ENCODE results near the gene NRCAM. TPM values are rescaled to one million over a fixed set of nuclear protein-coding genes. Genes with fewer than 3 reads are reported as not detected.

NRCAM gene
- total and polyA plus RNA-seq, 2 of the 8 experiments (the other 6 are each of a cell fraction or from before 2014, with no cell fraction given): 2.7 to 3.8 TPM

- Histone ChIP-seq H3K27ac (ENCODE audit: low read depth, low read length) (no peak overlapping the region), H3K79me2 (ENCODE audit: control insufficient read depth in 1 of 2, insufficient read depth in 2 of 2, low read length in 2 of 2) (no peaks in the 10 kb centered on the region), H2BK120ac (replicated peaks; ENCODE audit: low read depth, low read length) (no peak overlapping the region), H3K36me3 (ENCODE audit: control insufficient read depth in 2 of 4, insufficient read depth in 4 of 4, low read length in 3 of 4) (no peaks in the 10 kb centered on the region), H3K4ac (replicated peaks; ENCODE audit: insufficient read length, low read depth, low read length) (no peak overlapping the region), H2BK20ac (ENCODE audit: low read length) (no peak overlapping the region), H3K4me2 (ENCODE audit: insufficient read depth in 1 of 2, low read depth in 2 of 2, low read length in 2 of 2) (no peak overlapping the region), H2AFZ (ENCODE audit: low read length) (no peak overlapping the region), H3K27me3 (replicated peaks in 1 of 4; ENCODE audit: control insufficient read depth in 3 of 4, extremely low read depth in 1 of 4, insufficient read depth in 3 of 4, low read length in 3 of 4) (no peaks in the 10 kb centered on the region), H3K23ac (ENCODE audit: insufficient read length) (no peak overlapping the region), H3K14ac (ENCODE audit: insufficient read length) (no peak overlapping the region), H3K56ac (replicated peaks; ENCODE audit: insufficient read length, low read depth, low read length) (no peak overlapping the region), H3K79me1 (ENCODE audit: low read depth, low read length) (no peaks in the 10 kb centered on the region), H3K4me3 (ENCODE audit: extremely low read depth in 1 of 4, insufficient read depth in 2 of 4, low read depth in 3 of 4, low read length in 4 of 4) (no peak overlapping the region), H3K9me3 (ENCODE audit: insufficient read depth in 2 of 2, low read depth in 1 of 2, low read length in 1 of 2) (no peaks in the 10 kb centered on the region), H3K4me1 (replicated peaks in 1 of 4; ENCODE audit: control insufficient read depth in 3 of 4, insufficient read depth in 4 of 4, low read length in 3 of 4) (0 out of 7 replicates have a peak, but pooled peaks cover 0 to 1% (median 0%) of the 10 kb centered on the region in 4 experiments), H4K91ac (replicated peaks; ENCODE audit: insufficient read length, low read length) (no peak overlapping the region), H2BK15ac (ENCODE audit: low read length) (no peak overlapping the region), H2BK12ac (ENCODE audit: low read depth, low read length) (no peak overlapping the region), H4K5ac (ENCODE audit: insufficient read length, low read depth, low read length) (no peak overlapping the region), H4K20me1 (replicated peaks in 1 of 2; ENCODE audit: control insufficient read depth in 1 of 2, insufficient read depth in 2 of 2, low read length in 2 of 2) (no peaks in the 10 kb centered on the region), H3K18ac (ENCODE audit: extremely low read depth, low read length) (no peak overlapping the region), H2BK5ac (ENCODE audit: low read depth, low read length) (no peak overlapping the region), H3K23me2 (ENCODE audit: low read depth, low read length) (no peaks in the 10 kb centered on the region), H3K9ac (replicated peaks in 1 of 4; ENCODE audit: extremely low read depth in 1 of 4, low read depth in 3 of 4, low read length in 3 of 4) (no peak overlapping the region), H2AK5ac (ENCODE audit: low read depth, low read length) (no peak overlapping the region), H4K8ac (ENCODE audit: extremely low read depth, insufficient read depth, low read length) (no peak overlapping the region)
- POLR2A ChIA-PET (ENCODE audit: partially characterized antibody): no interaction called here
- no peak for DNase-seq (ENCODE audit: low read depth in 1 of 2, low spot score in 2 of 2)
- WGBS, 2 experiments (ENCODE audit: extremely low coverage in 1 of 2, insufficient coverage in 1 of 2, insufficient read length in 1 of 2, insufficient replicate concordance in 2 of 2, low coverage in 1 of 2, low lambda C conversion rate in 2 of 2, missing lambda C conversion rate in 1 of 2): 88% methylated on average over 4 of the region's 4 CpGs; no CpG with 5 or more reads in 1 of the 2 experiments
- no peak for FAIRE-seq
- CTCF ChIA-PET (ENCODE audit: partially characterized antibody): interaction anchor here (0.6 to 9.3 kb wide), 3 partner anchors 7 to 636 kb away, joined by 3 to 64 read pairs (median 14); no protein-coding TSS in a partner anchor
- TF ChIP-seq GTF2F1 (IDR thresholded peaks at IDR 0.05; ENCODE audit: borderline replicate concordance, low read depth, low read length): no peak
- no peak for TF ChIP-seq ASH2L (IDR thresholded peaks at IDR 0.05; ENCODE audit: low read length)
- TF ChIP-seq SP1 (IDR thresholded peaks at IDR 0.05; ENCODE audit: low read depth, low read length): no peak
Measured at GRCh38 chr7:108137993-108138392, 318.2 kb downstream of the NRCAM start.

Measured in H1 (cell line).